Right atrium auricular region (tissue), 2 donors: Measurements from ENCODE around the gene PNPLA6. TPM values are rescaled to one million over a fixed set of nuclear protein-coding genes. Genes with fewer than 3 reads are reported as not detected.
A peak's percentile ranks its signal among the peaks of the same experiment; 100 is the strongest.

Source experiments
- DNase-seq: peaks from one replicate; pipeline ENCODE4 v3.0.0-alpha.2; 2019; ENCODE audit warnings: low spot score
- H3K27ac ChIP-seq, 2 donors: fragments of 200-600 bp; sonication (generic); 1 replicate in 1 of 2; 2 replicates in 1 of 2; pipeline ENCODE4 v1.5.1; 2016 to 2019
- H3K27me3 ChIP-seq, 2 donors: fragments of 200-600 bp; sonication (generic); one replicate each; pipeline versions ENCODE4 v1.5.1 to v1.6.0; 2017 to 2019
- H3K36me3 ChIP-seq: fragments of 200-600 bp; sonication (generic); one replicate; pipeline ENCODE4 v1.5.1; 2016
- H3K4me1 ChIP-seq, 2 donors: fragments of 200-600 bp; sonication (generic); one replicate each; pipeline versions ENCODE4 v1.5.1 to v1.6.0; 2017 to 2019
- H3K4me3 ChIP-seq, 2 donors: fragments of 200-600 bp; sonication (generic); 1 replicate in 1 of 2; 2 replicates in 1 of 2; pipeline ENCODE4 v1.5.1; 2017 to 2019; ENCODE audit warnings: mild to moderate bottlenecking in 1 of 2, moderate library complexity in 1 of 2
- H3K9me3 ChIP-seq, 2 donors: fragments of 200-600 bp; sonication (generic); one replicate each; pipeline ENCODE4 v1.5.1; 2019
- CTCF ChIP-seq, 2 donors: fragments of 200-600 bp; sonication (generic); IDR thresholded peaks; one replicate each; pipeline ENCODE4 v1.5.1; 2019; ENCODE audit warnings: antibody characterized with exemption in 2 of 2
- total RNA-seq, 2 donors: library from RNA; depleted of rRNA; stranded (reverse); fragments of >200 nt; gene quantifications; one replicate each; pipeline ENCODE4 v1.1.0, GENCODE V29; 2016

PNPLA6 gene
- total RNA-seq, 2 donors from 2014 or later: 45.3 to 70.6 TPM

DNA sequence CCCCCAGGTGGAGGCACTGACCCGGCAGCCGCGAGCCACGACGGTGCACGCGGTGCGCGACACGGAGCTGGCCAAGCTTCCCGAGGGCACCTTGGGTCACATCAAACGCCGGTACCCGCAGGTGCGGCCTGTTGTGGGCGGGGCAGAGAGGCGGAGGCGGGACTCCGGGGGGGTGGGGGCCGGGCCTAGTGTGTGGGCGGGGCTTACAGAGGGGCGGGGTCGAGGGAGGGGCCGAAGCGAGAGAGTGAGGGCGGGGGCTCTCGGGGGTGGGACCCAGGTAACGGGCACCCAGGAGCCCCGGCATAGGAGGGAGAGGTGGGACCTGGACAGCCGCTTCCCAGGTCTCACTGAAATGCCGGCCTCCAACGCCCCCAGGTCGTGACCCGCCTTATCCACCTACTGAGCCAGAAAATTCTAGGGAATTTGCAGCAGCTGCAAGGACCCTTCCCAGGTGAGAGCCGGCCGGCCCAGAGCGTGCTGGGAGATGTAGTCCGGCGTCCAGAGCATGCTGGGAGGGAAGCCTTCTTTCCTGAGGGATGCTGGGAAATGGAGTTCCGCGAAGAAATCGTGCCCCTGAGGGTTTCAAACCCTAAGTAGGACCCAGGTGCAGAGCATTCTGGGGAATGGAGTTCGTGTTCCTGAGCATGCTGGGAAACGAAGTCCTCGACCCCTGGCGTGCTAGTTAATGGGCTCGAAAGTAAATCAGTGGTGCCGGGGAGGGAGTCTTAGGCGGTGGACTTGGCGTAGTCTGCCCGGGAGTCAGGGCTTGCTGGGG, 15.7 kb downstream of the PNPLA6 start:
- Histone ChIP-seq H3K4me3 (peak overlapping the region; percentile 27 to 38), H3K27me3 (no peaks in the 10 kb centered on the region), H3K9me3 (no peaks in the 10 kb centered on the region), H3K4me1 (peaks cover 0 to 4% of the 10 kb centered on the region in 2 donors), H3K36me3 (peaks cover 36% of the 10 kb centered on the region), H3K27ac (peak overlapping the region in 1 of 2 donors; percentile 2)
- no peak for TF ChIP-seq CTCF (IDR thresholded peaks at IDR 0.05)
- DNase-seq: no peak

DNA sequence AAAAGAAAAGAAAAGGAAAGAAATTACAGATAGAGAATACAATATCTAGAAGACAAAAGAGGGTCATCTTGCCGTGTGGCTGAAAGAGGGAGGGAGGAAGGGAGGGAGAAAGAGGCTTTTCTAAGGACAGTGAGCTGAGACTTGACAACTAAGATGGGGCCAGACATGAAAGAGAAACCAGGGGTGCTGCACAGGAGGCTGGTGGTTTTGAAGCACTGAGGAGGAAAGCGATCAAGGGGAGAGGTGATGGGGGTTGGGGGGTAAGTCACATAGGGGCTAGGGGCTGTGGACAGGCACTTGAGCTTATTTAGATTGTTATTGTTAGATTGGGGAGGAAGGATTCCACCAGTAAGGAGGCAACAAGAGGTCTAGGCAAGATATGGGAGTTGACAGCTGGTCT, 17.3 kb downstream of the PNPLA6 start:
- Histone ChIP-seq H3K27me3 (no peaks in the 10 kb centered on the region), H3K4me1 (peaks cover 0 to 4% of the 10 kb centered on the region in 2 donors), H3K27ac (no peak overlapping the region), H3K36me3 (peaks cover 51% of the 10 kb centered on the region), H3K4me3 (no peak overlapping the region), H3K9me3 (no peaks in the 10 kb centered on the region)
- DNase-seq: no peak
- no peak for TF ChIP-seq CTCF (IDR thresholded peaks at IDR 0.05)

DNA sequence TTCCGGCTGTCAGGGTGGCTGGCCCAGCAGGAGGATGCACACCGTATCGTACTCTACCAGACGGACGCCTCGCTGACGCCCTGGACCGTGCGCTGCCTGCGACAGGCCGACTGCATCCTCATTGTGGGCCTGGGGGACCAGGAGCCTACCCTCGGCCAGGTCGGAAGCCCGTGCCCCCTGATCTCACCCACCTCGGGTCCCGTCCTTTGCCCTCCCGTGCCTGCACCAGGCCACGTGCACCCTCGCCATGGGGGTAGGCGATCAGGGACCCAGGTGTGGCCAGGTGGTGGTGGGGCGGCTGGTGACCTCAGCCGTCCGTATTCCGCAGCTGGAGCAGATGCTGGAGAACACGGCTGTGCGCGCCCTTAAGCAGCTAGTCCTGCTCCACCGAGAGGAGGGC, 19.0 kb downstream of the PNPLA6 start:
- Histone ChIP-seq H3K27ac (no peak overlapping the region), H3K27me3 (no peaks in the 10 kb centered on the region), H3K36me3 (peaks cover 66% of the 10 kb centered on the region), H3K9me3 (no peaks in the 10 kb centered on the region), H3K4me3 (no peak overlapping the region), H3K4me1 (peaks cover 0 to 4% of the 10 kb centered on the region in 2 donors)
- DNase-seq: no peak
- no peak for TF ChIP-seq CTCF (IDR thresholded peaks at IDR 0.05)

DNA sequence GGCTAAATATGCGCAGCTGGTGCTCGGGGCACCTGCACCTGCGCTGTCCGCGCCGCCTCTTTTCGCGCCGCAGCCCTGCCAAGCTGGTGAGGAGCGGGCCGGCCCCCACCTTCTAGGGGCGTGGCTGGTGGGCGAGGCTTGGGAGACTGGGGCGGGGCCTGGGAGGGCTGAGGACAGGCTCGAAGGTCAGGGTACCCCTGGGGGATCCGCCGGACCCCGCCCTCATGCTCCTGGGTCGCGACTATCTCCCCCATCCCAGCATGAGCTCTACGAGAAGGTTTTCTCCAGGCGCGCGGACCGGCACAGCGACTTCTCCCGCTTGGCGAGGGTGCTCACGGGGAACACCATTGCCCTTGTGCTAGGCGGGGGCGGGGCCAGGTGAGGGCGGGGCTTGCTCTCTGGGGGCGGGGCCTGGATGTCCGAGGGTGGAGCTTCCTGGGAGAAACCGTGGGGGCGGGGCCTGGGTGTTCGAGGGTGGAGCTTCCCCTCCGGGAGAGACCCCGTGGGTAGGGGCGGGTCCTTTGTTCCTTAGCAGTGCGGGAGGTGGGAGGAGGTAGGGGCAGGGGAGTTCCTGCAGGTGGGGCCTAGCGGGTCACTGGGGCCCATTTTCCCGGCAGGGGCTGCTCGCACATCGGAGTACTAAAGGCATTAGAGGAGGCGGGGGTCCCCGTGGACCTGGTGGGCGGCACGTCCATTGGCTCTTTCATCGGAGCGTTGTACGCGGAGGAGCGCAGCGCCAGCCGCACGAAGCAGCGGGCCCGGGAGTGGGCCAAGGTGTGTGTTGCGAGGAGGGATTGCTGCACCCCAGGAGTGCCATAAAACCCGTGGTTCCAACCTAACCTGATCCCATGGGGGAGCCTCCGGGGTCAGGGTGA, 19.7 kb downstream of the PNPLA6 start:
- TF ChIP-seq CTCF (IDR thresholded peaks at IDR 0.05): no peak
- peaks cover 66% of the 10 kb centered on the region for H3K36me3 ChIP-seq
- H3K27ac ChIP-seq: no peak overlapping the region

GRCh38 chr19:7556696-7557315, 21.3 kb downstream of the PNPLA6 start:
- no peaks in the 10 kb centered on the region for H3K4me1 ChIP-seq
- H3K9me3 ChIP-seq: no peaks in the 10 kb centered on the region
- TF ChIP-seq CTCF (IDR thresholded peaks at IDR 0.05): no peak
- H3K27me3 ChIP-seq: no peaks in the 10 kb centered on the region
- DNase-seq: no peak
- no peak overlapping the region for H3K4me3 ChIP-seq
- H3K27ac ChIP-seq: no peak overlapping the region
- H3K36me3 ChIP-seq: peaks cover 73% of the 10 kb centered on the region

More for the DNA sequence above, 19.7 kb downstream of the PNPLA6 start:
- no peak for DNase-seq
- H3K27me3 ChIP-seq: no peaks in the 10 kb centered on the region
- H3K9me3 ChIP-seq: no peaks in the 10 kb centered on the region
- no peak overlapping the region for H3K4me3 ChIP-seq
- H3K4me1 ChIP-seq: peaks cover 0 to 4% of the 10 kb centered on the region in 2 donors
